Progenitor cell of endocrine pancreas (in vitro differentiated cells): ENCODE data around the gene PPIP5K2. TPM values are rescaled to one million over a fixed set of nuclear protein-coding genes. Genes with fewer than 3 reads are reported as not detected.

Experiments
- DNase-seq: peaks from one replicate; pipeline ENCODE4 v3.0.0; 2021; ENCODE audit warnings: low spot score; ENCODE audit not compliant: unreplicated experiment
- H3K27ac Mint-ChIP-seq: 2 replicates; pipeline ENCODE4 v1.8.0; 2021; ENCODE audit warnings: mild to moderate bottlenecking, moderate library complexity, mixed read lengths
- H3K27me3 Mint-ChIP-seq: 2 replicates; pipeline ENCODE4 v1.8.0; 2021; ENCODE audit warnings: mixed read lengths
- H3K36me3 Mint-ChIP-seq: 2 replicates; pipeline ENCODE4 v1.8.0; 2022; ENCODE audit warnings: mixed read lengths; ENCODE audit not compliant: insufficient read depth
- H3K4me1 Mint-ChIP-seq: 2 replicates; pipeline ENCODE4 v1.8.0; 2021; ENCODE audit warnings: low read depth, mixed read lengths
- H3K4me3 Mint-ChIP-seq: 2 replicates; pipeline ENCODE4 v1.8.0; 2021; ENCODE audit warnings: low read depth, mild to moderate bottlenecking, moderate library complexity, mixed read lengths
- H3K9me3 Mint-ChIP-seq: 2 replicates; pipeline ENCODE4 v1.8.0; 2021; ENCODE audit warnings: low read depth, mixed read lengths
- CTCF ChIP-seq: fragments of 200-600 bp; sonication (generic); IDR thresholded peaks from one replicate; pipeline ENCODE4 v1.5.0; 2021; ENCODE audit warnings: antibody characterized with exemption, mild to moderate bottlenecking; ENCODE audit not compliant: unreplicated experiment
- total RNA-seq: library from RNA; stranded (reverse); gene quantifications from 2 replicates; pipeline ENCODE4 v1.2.1, GENCODE V29; 2021

The PPIP5K2 gene
- total RNA-seq, 1 donor from 2014 or later = 89.2 TPM

- Mint-ChIP-seq H3K9me3 (no peaks in the 10 kb centered on the region), H3K36me3 (peaks cover 6% of the 10 kb centered on the region), H3K27me3 (no peaks in the 10 kb centered on the region), H3K4me3 (no peak overlapping the region), H3K4me1 (no peaks in the 10 kb centered on the region), H3K27ac (no peak overlapping the region)
- no peak for DNase-seq
- no peak for TF ChIP-seq CTCF
Measured at GRCh38 chr5:103174147-103174546, 54.0 kb downstream of the PPIP5K2 start.

- no peak overlapping the region for H3K27ac Mint-ChIP-seq
- H3K27me3 Mint-ChIP-seq = no peaks in the 10 kb centered on the region
- peaks cover 7% of the 10 kb centered on the region for H3K36me3 Mint-ChIP-seq
- no peaks in the 10 kb centered on the region for H3K4me1 Mint-ChIP-seq
- no peak for TF ChIP-seq CTCF
- no peak for DNase-seq
- H3K4me3 Mint-ChIP-seq = no peak overlapping the region
- no peaks in the 10 kb centered on the region for H3K9me3 Mint-ChIP-seq
Measured at GRCh38 chr5:103177543-103177942, 57.4 kb downstream of the PPIP5K2 start.

GRCh38 chr5:103178167-103178566 lies 58.1 kb downstream of the PPIP5K2 start:
- Mint-ChIP-seq H3K36me3 (peaks cover 7% of the 10 kb centered on the region), H3K9me3 (no peaks in the 10 kb centered on the region), H3K27me3 (no peaks in the 10 kb centered on the region), H3K4me3 (no peak overlapping the region), H3K4me1 (no peaks in the 10 kb centered on the region), H3K27ac (no peak overlapping the region)
- peak; percentile 13 for TF ChIP-seq CTCF
- DNase-seq = no peak

GRCh38 chr5:103186152-103186551 lies 66.1 kb downstream of the PPIP5K2 start:
- peaks cover 5% of the 10 kb centered on the region for H3K36me3 Mint-ChIP-seq
- no peaks in the 10 kb centered on the region for H3K4me1 Mint-ChIP-seq
- no peak for DNase-seq
- H3K27ac Mint-ChIP-seq = no peak overlapping the region
- H3K9me3 Mint-ChIP-seq = no peaks in the 10 kb centered on the region
- no peak for TF ChIP-seq CTCF
- H3K4me3 Mint-ChIP-seq = no peak overlapping the region
- no peaks in the 10 kb centered on the region for H3K27me3 Mint-ChIP-seq

- no peak for TF ChIP-seq CTCF
- Mint-ChIP-seq H3K4me1 (no peaks in the 10 kb centered on the region), H3K27ac (no peak overlapping the region), H3K4me3 (no peak overlapping the region), H3K27me3 (no peaks in the 10 kb centered on the region), H3K36me3 (peaks cover 4% of the 10 kb centered on the region), H3K9me3 (no peaks in the 10 kb centered on the region)
- no peak for DNase-seq
Measured at GRCh38 chr5:103188436-103188835, 68.3 kb downstream of the PPIP5K2 start.
